Endothelial cell of umbilical vein (primary cell): ENCODE data around the gene KLRB1. TPM values are rescaled to one million over a fixed set of nuclear protein-coding genes. Genes with fewer than 3 reads are reported as not detected.
A peak's percentile ranks its signal among the peaks of the same experiment; 100 is the strongest.

Experiments
- BruUV-seq: library from RNA; stranded (reverse); fragments of 400-500 nt; replicated peaks from 2 replicates; lab custom pipeline; 2021; lab: Mats Ljungman, UMichigan
- CTCF ChIA-PET: fragments of 300-600, 350-600 bp; sonication (Branson Sonifier 250); formaldehyde crosslinking; loops from one replicate; lab custom pipeline; 2021; ENCODE audit warnings: antibody characterized with exemption, inconsistent platforms; lab: Charles Lee
- POLR2A ChIA-PET: fragments of 300-600, 350-600 bp; sonication (Branson Sonifier 250); formaldehyde crosslinking; loops from one replicate; lab custom pipeline; 2021; ENCODE audit warnings: antibody characterized with exemption, inconsistent platforms; lab: Charles Lee
- DNase-seq: peaks from one replicate; pipeline ENCODE4 v3.0.0-alpha.2; 2011; ENCODE audit warnings: low read depth, low spot score
- FAIRE-seq: peaks from 2 replicates; lab custom pipeline; 2011; peaks lifted over from hg19 to GRCh38; lab: Jason Lieb, UNC
- H2AFZ ChIP-seq: 2 replicates; pipeline ENCODE4 v1.6.0; 2012; ENCODE audit warnings: low read depth, low read length, control low read depth, inconsistent platforms
- H3K27ac ChIP-seq: 2 replicates; pipeline ENCODE4 v1.5.1; 2011; ENCODE audit warnings: low read depth, mild to moderate bottlenecking, control low read depth, low read length, moderate library complexity; ENCODE audit not compliant: insufficient read depth
- H3K27me3 ChIP-seq, 2 experiments: 2 replicates each; pipeline versions ENCODE4 v1.6.0 to v1.6.1; 2011; ENCODE audit warnings: low read length in 2 of 2, mixed read lengths in 1 of 2; ENCODE audit not compliant: control insufficient read depth in 2 of 2, insufficient read depth in 2 of 2
- H3K36me3 ChIP-seq, 2 experiments: 2 replicates in 1 of 2; 3 replicates in 1 of 2; pipeline ENCODE4 v1.5.1; 2011; ENCODE audit warnings: low read length in 2 of 2, mild to moderate bottlenecking in 1 of 2, moderate library complexity in 1 of 2; ENCODE audit not compliant: control insufficient read depth in 2 of 2, insufficient read depth in 2 of 2; ENCODE audit errors: extremely low read depth in 1 of 2
- H3K4me1 ChIP-seq: 3 replicates; pipeline ENCODE4 v1.5.1; 2011; ENCODE audit warnings: mild to moderate bottlenecking, low read length; ENCODE audit not compliant: control insufficient read depth, insufficient read depth; ENCODE audit errors: extremely low read depth
- H3K4me2 ChIP-seq: 2 replicates; pipeline ENCODE4 v1.6.1; 2011; ENCODE audit warnings: low read length, control low read depth, mixed read lengths; ENCODE audit not compliant: insufficient read depth
- H3K4me3 ChIP-seq, 3 experiments: fragments of 200-600 bp in 1 of 3; sonication (generic), shearing (Covaris generic) in 1 of 3; replicated peaks in 1 of 3; 2 replicates each; pipeline ENCODE4 v1.5.1; 2011 to 2016; ENCODE audit warnings: control low read depth in 3 of 3, low read length in 3 of 3, mild to moderate bottlenecking in 2 of 3, inconsistent platforms in 1 of 3, low read depth in 1 of 3, moderate library complexity in 1 of 3; ENCODE audit not compliant: insufficient read depth in 1 of 3
- H3K79me2 ChIP-seq: 2 replicates; pipeline ENCODE4 v1.6.0; 2012; ENCODE audit warnings: low read length, inconsistent platforms; ENCODE audit not compliant: control insufficient read depth, insufficient read depth
- H3K9ac ChIP-seq: replicated peaks from 2 replicates; pipeline ENCODE3; 2011; ENCODE audit warnings: low read length, control low read depth; ENCODE audit not compliant: insufficient read depth; ENCODE audit errors: extremely low read depth
- H3K9me1 ChIP-seq: replicated peaks from 3 replicates; pipeline ENCODE4 v1.6.0; 2011; ENCODE audit warnings: mild to moderate bottlenecking, low read length; ENCODE audit not compliant: control insufficient read depth, insufficient read depth; ENCODE audit errors: extremely low read depth
- H3K9me3 ChIP-seq: replicated peaks from 2 replicates; pipeline ENCODE4 v1.5.1; 2012; ENCODE audit warnings: low read length, inconsistent platforms; ENCODE audit not compliant: control insufficient read depth, insufficient read depth
- H4K20me1 ChIP-seq: replicated peaks from 2 replicates; pipeline ENCODE3; 2011; ENCODE audit warnings: mild to moderate bottlenecking, low read length; ENCODE audit not compliant: control insufficient read depth, insufficient read depth; ENCODE audit errors: extremely low read depth
- CTCF ChIP-seq, 2 donors: IDR thresholded peaks; 1 replicate in 1 of 2; 2 replicates in 1 of 2; pipeline ENCODE4 v1.5.1; 2011; ENCODE audit warnings: low read length in 2 of 2, mild to moderate bottlenecking in 2 of 2, moderate library complexity in 2 of 2, control low read depth in 1 of 2, inconsistent platforms in 1 of 2, low read depth in 1 of 2; ENCODE audit not compliant: insufficient read depth in 1 of 2; ENCODE audit errors: extremely low read depth in 1 of 2
- EZH2 ChIP-seq: IDR thresholded peaks from 2 replicates; pipeline ENCODE4 v1.6.1; 2012; ENCODE audit warnings: borderline replicate concordance, low read depth, mild to moderate bottlenecking, moderate library complexity, low read length, inconsistent platforms; ENCODE audit not compliant: severe bottlenecking
- FOS ChIP-seq: IDR thresholded peaks from 2 replicates; pipeline ENCODE4 v1.6.1; 2011; ENCODE audit warnings: mild to moderate bottlenecking, low read length, moderate library complexity, borderline replicate concordance; ENCODE audit not compliant: insufficient read depth
- GATA2 ChIP-seq: IDR thresholded peaks from 2 replicates; pipeline ENCODE4 v1.7.0; 2011; ENCODE audit warnings: low read depth, mild to moderate bottlenecking, moderate library complexity, mixed read lengths, low read length; ENCODE audit not compliant: insufficient read length, insufficient read depth
- JUN ChIP-seq: IDR thresholded peaks from 2 replicates; pipeline ENCODE4 v1.6.1; 2011; ENCODE audit warnings: borderline replicate concordance, low read depth; ENCODE audit not compliant: insufficient read length, insufficient read depth
- MAX ChIP-seq: IDR thresholded peaks from 2 replicates; pipeline ENCODE4 v1.6.1; 2011; ENCODE audit not compliant: insufficient read depth, insufficient read length
- MYC ChIP-seq: IDR thresholded peaks from one replicate; pipeline ENCODE4 v1.6.1; 2011; ENCODE audit warnings: mild to moderate bottlenecking, low read depth, low read length
- POLR2A ChIP-seq: IDR thresholded peaks from 2 replicates; pipeline ENCODE4 v1.6.1; 2012; ENCODE audit warnings: low read depth, mild to moderate bottlenecking, control low read depth, low read length
- POLR2AphosphoS5 ChIP-seq: IDR thresholded peaks from 2 replicates; pipeline ENCODE4 v1.6.1; 2012; ENCODE audit warnings: low read depth, mild to moderate bottlenecking, control low read depth, low read length, moderate library complexity; ENCODE audit not compliant: insufficient read depth
- dilution Hi-C: fragments of 300-500 bp; cut with MboI; formaldehyde crosslinking; loops from one replicate; pipeline ENCODE4 v1.15.0; 2019; ENCODE audit warnings: low sequenced_read_pairs; ENCODE audit not compliant: extremely low pct_ligation_motif_present
- intact Hi-C: fragments of 100-400 bp; cut with micrococcal nuclease; formaldehyde crosslinking; loops from one replicate; pipeline ENCODE4 v1.10.0; 2022
- polyA plus RNA-seq, 4 experiments: library from polyadenylated mRNA; depleted of rRNA in 3 of 4; stranded (reverse) in 3 of 4; unstranded in 1 of 4; fragments of >200 nt; gene quantifications; 2 replicates each; pipeline versions ENCODE4 v1.2.1 to v1.2.3, GENCODE V29; 2011 to 2012; ENCODE audit warnings: missing spikeins in 1 of 4
- total RNA-seq: library from RNA; stranded (reverse); gene quantifications from 2 replicates; pipeline ENCODE4 v1.2.3, GENCODE V29; 2021

The KLRB1 gene
- total and polyA plus RNA-seq, 2 donors (not counting 3 experiments of a cell fraction or from before 2014, with no cell fraction given) = not detected

GRCh38 chr12:9651265-9651729, 43.6 kb upstream of the KLRB1 start:
- Histone ChIP-seq H3K4me1 (peaks cover 40% of the 10 kb centered on the region), H3K9me3 (no peaks in the 10 kb centered on the region), H3K79me2 (peaks cover 10% of the 10 kb centered on the region), H3K27me3 (no peaks in the 10 kb centered on the region), H3K9me1 (no peaks in the 10 kb centered on the region), H3K36me3 (no peaks in the 10 kb centered on the region), H4K20me1 (no peaks in the 10 kb centered on the region), H3K4me3 (no peak overlapping the region), H2AFZ (no peak overlapping the region), H3K4me2 (peak overlapping the region; percentile 19), H3K27ac (peak overlapping the region; percentile 28), H3K9ac (no peak overlapping the region)
- ChIA-PET CTCF (interaction anchor here (0.6 kb wide), 1 partner anchor 22 kb away, joined by 3 read pairs; no protein-coding TSS in a partner anchor), POLR2A (no interaction called here)
- intact Hi-C loops = no loop called here
- TF ChIP-seq POLR2AphosphoS5 (no peak), POLR2A (no peak), FOS (no peak), JUN (no peak), MAX (no peak), EZH2 (no peak), GATA2 (no peak), MYC (no peak), CTCF (IDR thresholded peaks at IDR 0.05; ENCODE audit: extremely low read depth in 1 of 2, insufficient read depth in 1 of 2, low read depth in 1 of 2, low read length in 2 of 2) (no peak)
- no peak for FAIRE-seq
- dilution Hi-C loops = no loop called here
- no peak for DNase-seq
- no TSS peak for BruUV-seq
